ENCODE results near the gene PRKAG2.

DNA sequence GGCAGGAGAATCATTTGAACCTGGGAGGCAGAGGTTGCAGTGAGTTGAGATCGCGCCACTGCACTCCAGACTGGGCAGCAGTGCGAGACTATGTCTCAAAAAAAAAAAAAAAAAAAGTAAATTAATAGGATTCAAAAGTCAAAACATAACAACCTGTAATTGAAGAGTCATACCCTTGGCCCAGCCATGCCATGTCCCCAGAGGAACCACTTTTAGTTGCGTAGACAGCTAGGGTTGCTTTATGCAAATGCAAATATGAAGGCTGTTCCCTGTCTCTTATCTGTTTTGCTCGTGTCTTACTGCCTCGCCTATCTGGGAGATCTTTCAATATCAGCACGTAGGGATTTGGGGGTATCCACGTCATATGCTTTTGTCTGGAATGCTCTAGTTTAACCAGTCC, 73.1 kb downstream of the PRKAG2 start:
- TF ChIP-seq, protein P1, sequence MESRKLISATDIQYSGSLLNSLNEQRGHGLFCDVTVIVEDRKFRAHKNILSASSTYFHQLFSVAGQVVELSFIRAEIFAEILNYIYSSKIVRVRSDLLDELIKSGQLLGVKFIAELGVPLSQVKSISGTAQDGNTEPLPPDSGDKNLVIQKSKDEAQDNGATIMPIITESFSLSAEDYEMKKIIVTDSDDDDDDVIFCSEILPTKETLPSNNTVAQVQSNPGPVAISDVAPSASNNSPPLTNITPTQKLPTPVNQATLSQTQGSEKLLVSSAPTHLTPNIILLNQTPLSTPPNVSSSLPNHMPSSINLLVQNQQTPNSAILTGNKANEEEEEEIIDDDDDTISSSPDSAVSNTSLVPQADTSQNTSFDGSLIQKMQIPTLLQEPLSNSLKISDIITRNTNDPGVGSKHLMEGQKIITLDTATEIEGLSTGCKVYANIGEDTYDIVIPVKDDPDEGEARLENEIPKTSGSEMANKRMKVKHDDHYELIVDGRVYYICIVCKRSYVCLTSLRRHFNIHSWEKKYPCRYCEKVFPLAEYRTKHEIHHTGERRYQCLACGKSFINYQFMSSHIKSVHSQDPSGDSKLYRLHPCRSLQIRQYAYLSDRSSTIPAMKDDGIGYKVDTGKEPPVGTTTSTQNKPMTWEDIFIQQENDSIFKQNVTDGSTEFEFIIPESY (IDR thresholded peaks at IDR 0.05) = no peak
- TF ChIP-seq, protein P2, sequence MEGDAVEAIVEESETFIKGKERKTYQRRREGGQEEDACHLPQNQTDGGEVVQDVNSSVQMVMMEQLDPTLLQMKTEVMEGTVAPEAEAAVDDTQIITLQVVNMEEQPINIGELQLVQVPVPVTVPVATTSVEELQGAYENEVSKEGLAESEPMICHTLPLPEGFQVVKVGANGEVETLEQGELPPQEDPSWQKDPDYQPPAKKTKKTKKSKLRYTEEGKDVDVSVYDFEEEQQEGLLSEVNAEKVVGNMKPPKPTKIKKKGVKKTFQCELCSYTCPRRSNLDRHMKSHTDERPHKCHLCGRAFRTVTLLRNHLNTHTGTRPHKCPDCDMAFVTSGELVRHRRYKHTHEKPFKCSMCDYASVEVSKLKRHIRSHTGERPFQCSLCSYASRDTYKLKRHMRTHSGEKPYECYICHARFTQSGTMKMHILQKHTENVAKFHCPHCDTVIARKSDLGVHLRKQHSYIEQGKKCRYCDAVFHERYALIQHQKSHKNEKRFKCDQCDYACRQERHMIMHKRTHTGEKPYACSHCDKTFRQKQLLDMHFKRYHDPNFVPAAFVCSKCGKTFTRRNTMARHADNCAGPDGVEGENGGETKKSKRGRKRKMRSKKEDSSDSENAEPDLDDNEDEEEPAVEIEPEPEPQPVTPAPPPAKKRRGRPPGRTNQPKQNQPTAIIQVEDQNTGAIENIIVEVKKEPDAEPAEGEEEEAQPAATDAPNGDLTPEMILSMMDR (IDR thresholded peaks at IDR 0.05; ENCODE audit: low read depth, low read length, missing input control) = no peak
- TF ChIP-seq, protein P3, sequence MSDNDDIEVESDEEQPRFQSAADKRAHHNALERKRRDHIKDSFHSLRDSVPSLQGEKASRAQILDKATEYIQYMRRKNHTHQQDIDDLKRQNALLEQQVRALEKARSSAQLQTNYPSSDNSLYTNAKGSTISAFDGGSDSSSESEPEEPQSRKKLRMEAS (IDR thresholded peaks at IDR 0.05) = no peak
- TF ChIP-seq GABPA (IDR thresholded peaks at IDR 0.05 in 1 of 2, conservative IDR thresholded peaks at IDR 0.05 in 1 of 2) = no peak
- TF ChIP-seq FOXA1 (IDR thresholded peaks at IDR 0.05) = no peak
- no peak for TF ChIP-seq TAF1 (conservative IDR thresholded peaks at IDR 0.05)
- TF ChIP-seq EGR1 (IDR thresholded peaks at IDR 0.05; ENCODE audit: low read depth in 2 of 2) = no peak
- TF ChIP-seq, protein P4, sequence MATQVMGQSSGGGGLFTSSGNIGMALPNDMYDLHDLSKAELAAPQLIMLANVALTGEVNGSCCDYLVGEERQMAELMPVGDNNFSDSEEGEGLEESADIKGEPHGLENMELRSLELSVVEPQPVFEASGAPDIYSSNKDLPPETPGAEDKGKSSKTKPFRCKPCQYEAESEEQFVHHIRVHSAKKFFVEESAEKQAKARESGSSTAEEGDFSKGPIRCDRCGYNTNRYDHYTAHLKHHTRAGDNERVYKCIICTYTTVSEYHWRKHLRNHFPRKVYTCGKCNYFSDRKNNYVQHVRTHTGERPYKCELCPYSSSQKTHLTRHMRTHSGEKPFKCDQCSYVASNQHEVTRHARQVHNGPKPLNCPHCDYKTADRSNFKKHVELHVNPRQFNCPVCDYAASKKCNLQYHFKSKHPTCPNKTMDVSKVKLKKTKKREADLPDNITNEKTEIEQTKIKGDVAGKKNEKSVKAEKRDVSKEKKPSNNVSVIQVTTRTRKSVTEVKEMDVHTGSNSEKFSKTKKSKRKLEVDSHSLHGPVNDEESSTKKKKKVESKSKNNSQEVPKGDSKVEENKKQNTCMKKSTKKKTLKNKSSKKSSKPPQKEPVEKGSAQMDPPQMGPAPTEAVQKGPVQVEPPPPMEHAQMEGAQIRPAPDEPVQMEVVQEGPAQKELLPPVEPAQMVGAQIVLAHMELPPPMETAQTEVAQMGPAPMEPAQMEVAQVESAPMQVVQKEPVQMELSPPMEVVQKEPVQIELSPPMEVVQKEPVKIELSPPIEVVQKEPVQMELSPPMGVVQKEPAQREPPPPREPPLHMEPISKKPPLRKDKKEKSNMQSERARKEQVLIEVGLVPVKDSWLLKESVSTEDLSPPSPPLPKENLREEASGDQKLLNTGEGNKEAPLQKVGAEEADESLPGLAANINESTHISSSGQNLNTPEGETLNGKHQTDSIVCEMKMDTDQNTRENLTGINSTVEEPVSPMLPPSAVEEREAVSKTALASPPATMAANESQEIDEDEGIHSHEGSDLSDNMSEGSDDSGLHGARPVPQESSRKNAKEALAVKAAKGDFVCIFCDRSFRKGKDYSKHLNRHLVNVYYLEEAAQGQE (IDR thresholded peaks at IDR 0.05) = no peak
- TF ChIP-seq RAD21 (IDR thresholded peaks at IDR 0.05) = no peak
- TF ChIP-seq SP1 (IDR thresholded peaks at IDR 0.05) = no peak
- no peak for TF ChIP-seq HNF4A (conservative IDR thresholded peaks at IDR 0.05)
- TF ChIP-seq YY1 (IDR thresholded peaks at IDR 0.05) = no peak
